MCF 10A (cell line): ENCODE results near the gene PSMD9. TPM values are rescaled to one million over a fixed set of nuclear protein-coding genes. Genes with fewer than 3 reads are reported as not detected.
"Not testable (repeated sequence)": the region's sequence is repeated elsewhere in the genome, so short reads cannot be mapped to it uniquely, and the experiment has no call there.

Experiments
- BruUV-seq: library from RNA; stranded (reverse); fragments of 400-500 nt; replicated peaks from 2 replicates; lab custom pipeline; 2021; lab: Mats Ljungman, UMichigan
- CTCF ChIA-PET: fragments of 300-600 bp; sonication (Branson Sonifier 250); formaldehyde crosslinking; extraction: SDS; loops from one replicate; lab custom pipeline; 2021; ENCODE audit warnings: antibody characterized with exemption, inconsistent platforms; lab: Yijun Ruan, JAX
- POLR2A ChIA-PET: fragments of 300-600, 350-650 bp; sonication (Branson Sonifier 250); formaldehyde crosslinking; extraction: SDS; loops from one replicate; lab custom pipeline; 2020; ENCODE audit warnings: antibody characterized with exemption, inconsistent platforms; lab: Yijun Ruan, JAX
- DNase-seq: peaks from one replicate; pipeline ENCODE4 v3.0.0-alpha.2; 2018; ENCODE audit not compliant: unreplicated experiment
- H3K27ac Mint-ChIP-seq: one replicate; pipeline ENCODE4 v1.8.0; 2022; ENCODE audit warnings: mild to moderate bottlenecking, low read depth, mixed read lengths; ENCODE audit not compliant: unreplicated experiment
- H3K27me3 Mint-ChIP-seq: one replicate; pipeline ENCODE4 v1.8.0; 2022; ENCODE audit warnings: mixed read lengths; ENCODE audit not compliant: insufficient read depth, unreplicated experiment
- H3K36me3 Mint-ChIP-seq: one replicate; pipeline ENCODE4 v1.8.0; 2022; ENCODE audit warnings: mild to moderate bottlenecking, moderate library complexity, mixed read lengths; ENCODE audit not compliant: insufficient read depth, unreplicated experiment
- H3K4me1 Mint-ChIP-seq: one replicate; pipeline ENCODE4 v1.8.0; 2022; ENCODE audit warnings: mixed read lengths; ENCODE audit not compliant: insufficient read depth, unreplicated experiment
- H3K4me3 Mint-ChIP-seq: one replicate; pipeline ENCODE4 v1.8.0; 2022; ENCODE audit warnings: mild to moderate bottlenecking, moderate library complexity, mixed read lengths; ENCODE audit not compliant: unreplicated experiment
- H3K9me3 Mint-ChIP-seq: one replicate; pipeline ENCODE4 v1.8.0; 2022; ENCODE audit warnings: mixed read lengths; ENCODE audit not compliant: unreplicated experiment
- CTCF ChIP-seq: fragments of 200-600 bp; IDR thresholded peaks from one replicate; pipeline ENCODE4 v1.8.0; 2022; ENCODE audit warnings: antibody characterized with exemption, mild to moderate bottlenecking; ENCODE audit not compliant: unreplicated experiment
- intact Hi-C: fragments of 100-400 bp; cut with micrococcal nuclease; formaldehyde crosslinking; loops from 2 replicates; pipeline ENCODE4 v1.14.1; 2022
- total RNA-seq: library from RNA; stranded (reverse); gene quantifications from 2 replicates; pipeline ENCODE4 v1.2.3, GENCODE V29; 2022

PSMD9 gene
- total RNA-seq, 1 experiment from 2014 or later = 96.3 TPM

- intact Hi-C loops = loop anchor here (1.0 to 5.0 kb wide), 4 partner anchors 49 to 191 kb away; partner anchors contain the start of gene BCL7A
- Mint-ChIP-seq H3K4me3 (peak overlapping the region; percentile 98), H3K36me3 (peaks cover 30% of the 10 kb centered on the region), H3K27ac (peak overlapping the region; percentile 98), H3K9me3 (no peaks in the 10 kb centered on the region), H3K27me3 (no peaks in the 10 kb centered on the region), H3K4me1 (peaks cover 9% of the 10 kb centered on the region)
- BruUV-seq = TSS peak; percentile 96
- no peak for TF ChIP-seq CTCF
- ChIA-PET POLR2A (interaction anchor here (0.5 to 7.5 kb wide), 28 partner anchors 8 to 258 kb away, joined by 3 to 128 read pairs (median 4); partner anchors contain the start of genes BCL7A, RHOF and SETD1B), CTCF (interaction anchor here (0.6 to 3.5 kb wide), 12 partner anchors 10 to 1343 kb away, joined by 3 to 42 read pairs (median 4); partner anchors contain the start of gene RHOF)
- DNase-seq = no peak
Observed at GRCh38 chr12:121888083-121888477, 510 bp upstream of the PSMD9 start.

GRCh38 chr12:121889274-121889624, 659 bp downstream of the PSMD9 start:
- no peak for DNase-seq
- CTCF ChIA-PET = interaction anchor here (0.8 to 3.5 kb wide), 6 partner anchors 19 to 105 kb away, joined by 3 to 42 read pairs (median 5); partner anchors contain the start of gene RHOF
- H3K27ac Mint-ChIP-seq = peak overlapping the region; percentile 98
- H3K4me1 Mint-ChIP-seq = peaks cover 19% of the 10 kb centered on the region
- intact Hi-C loops = loop anchor here (2.0 to 5.0 kb wide), 2 partner anchors 133 to 192 kb away; partner anchors contain the start of gene BCL7A
- TF ChIP-seq CTCF = no peak
- H3K9me3 Mint-ChIP-seq = no peaks in the 10 kb centered on the region
- BruUV-seq = no TSS peak
- peaks cover 41% of the 10 kb centered on the region for H3K36me3 Mint-ChIP-seq
- H3K4me3 Mint-ChIP-seq = peak overlapping the region; percentile 98
- no peaks in the 10 kb centered on the region for H3K27me3 Mint-ChIP-seq
- POLR2A ChIA-PET = interaction anchor here (0.8 to 7.5 kb wide), 14 partner anchors 50 to 191 kb away, joined by 3 to 128 read pairs (median 8); partner anchors contain the start of genes BCL7A, RHOF and SETD1B

DNA sequence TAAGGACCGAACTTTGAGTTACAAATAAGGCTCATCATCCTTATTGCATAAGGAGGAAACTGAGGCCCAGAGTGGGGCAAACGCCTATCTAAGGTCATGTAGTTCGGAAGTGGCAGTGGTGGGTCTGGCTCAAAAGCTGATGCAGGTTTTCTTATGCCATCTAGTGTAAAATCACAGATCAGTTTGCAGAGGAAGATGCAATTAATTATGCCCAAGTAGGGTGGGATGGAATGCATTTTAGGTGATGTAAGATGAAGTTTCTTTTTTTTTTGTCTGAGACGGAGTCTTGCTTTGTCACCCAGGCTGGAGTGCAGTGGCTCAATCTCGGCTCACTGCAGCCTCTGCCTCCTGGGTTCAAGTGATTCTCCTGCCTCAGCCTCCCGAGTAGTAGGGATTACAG, 1.1 kb downstream of the PSMD9 start:
- Mint-ChIP-seq H3K36me3 (peaks cover 45% of the 10 kb centered on the region), H3K4me1 (peaks cover 23% of the 10 kb centered on the region), H3K27ac (peak overlapping the region; percentile 98), H3K4me3 (peak overlapping the region; percentile 98)
- DNase-seq, H3K9me3 Mint-ChIP-seq, BruUV-seq, H3K27me3 Mint-ChIP-seq: not testable (repeated sequence)
- CTCF ChIA-PET = interaction anchor here (0.8 to 3.5 kb wide), 5 partner anchors 19 to 105 kb away, joined by 3 to 42 read pairs (median 6); partner anchors contain the start of gene RHOF
- intact Hi-C loops = loop anchor here (2.0 to 5.0 kb wide), 2 partner anchors 133 to 193 kb away; partner anchors contain the start of gene BCL7A
- POLR2A ChIA-PET = interaction anchor here (0.8 to 7.5 kb wide), 9 partner anchors 50 to 158 kb away, joined by 3 to 128 read pairs (median 11); partner anchors contain the start of genes RHOF and SETD1B

- intact Hi-C loops = no loop called here
- Mint-ChIP-seq H3K4me1 (peaks cover 28% of the 10 kb centered on the region), H3K36me3 (peaks cover 74% of the 10 kb centered on the region), H3K27me3 (no peaks in the 10 kb centered on the region), H3K27ac (peak overlapping the region; percentile 97), H3K9me3 (no peaks in the 10 kb centered on the region), H3K4me3 (no peak overlapping the region)
- no TSS peak for BruUV-seq
- DNase-seq = no peak
- no peak for TF ChIP-seq CTCF
- ChIA-PET CTCF (interaction anchor here (0.6 to 4.2 kb wide), 14 partner anchors 14 to 1354 kb away, joined by 3 to 55 read pairs (median 4); partner anchors contain the start of genes BCL7A and RHOF), POLR2A (interaction anchor here (0.6 to 7.5 kb wide), 6 partner anchors 46 to 130 kb away, joined by 3 to 128 read pairs (median 4); partner anchors contain the start of genes RHOF and SETD1B)
Observed at GRCh38 chr12:121892673-121893561, 4.3 kb downstream of the PSMD9 start.
